Measurements from ENCODE around the gene TSHZ2. TPM values are rescaled to one million over a fixed set of nuclear protein-coding genes. Genes with fewer than 3 reads are reported as not detected.
A peak's percentile ranks its signal among the peaks of the same experiment; 100 is the strongest.

The TSHZ2 gene
- total RNA-seq, 2 experiments from 2014 or later: 0.13 TPM; not detected in 1

GRCh38 chr20:53383916-53384315 lies 411.8 kb downstream of the TSHZ2 start:
- no peak for DNase-seq
- no peak for ATAC-seq
- Mint-ChIP-seq H3K27ac (no peak overlapping the region), H3K4me3 (no peak overlapping the region), H3K4me1 (ENCODE audit: low read depth) (peaks cover 11% of the 10 kb centered on the region), H3K27me3 (ENCODE audit: low read depth) (no peaks in the 10 kb centered on the region), H3K36me3 (ENCODE audit: low read depth) (no peaks in the 10 kb centered on the region), H3K9me3 (ENCODE audit: insufficient read depth) (no peaks in the 10 kb centered on the region)
- CTCF ChIA-PET: no interaction called here
- POLR2A ChIA-PET: no interaction called here

GRCh38 chr20:53384392-53384791 lies 412.2 kb downstream of the TSHZ2 start:
- Mint-ChIP-seq H3K4me3 (no peak overlapping the region), H3K4me1 (ENCODE audit: low read depth) (peaks cover 16% of the 10 kb centered on the region), H3K27me3 (ENCODE audit: low read depth) (no peaks in the 10 kb centered on the region), H3K27ac (no peak overlapping the region), H3K36me3 (ENCODE audit: low read depth) (no peaks in the 10 kb centered on the region), H3K9me3 (ENCODE audit: insufficient read depth) (no peaks in the 10 kb centered on the region)
- ATAC-seq (no peak), DNase-seq (no peak)
- ChIA-PET CTCF (no interaction called here), POLR2A (no interaction called here)

GRCh38 chr20:53385941-53386767 lies 414.0 kb downstream of the TSHZ2 start:
- no peaks in the 10 kb centered on the region for H3K27me3 Mint-ChIP-seq (ENCODE audit: low read depth)
- H3K9me3 Mint-ChIP-seq (ENCODE audit: insufficient read depth): no peaks in the 10 kb centered on the region
- H3K36me3 Mint-ChIP-seq (ENCODE audit: low read depth): no peaks in the 10 kb centered on the region
- peaks cover 18% of the 10 kb centered on the region for H3K4me1 Mint-ChIP-seq (ENCODE audit: low read depth)
- POLR2A ChIA-PET: no interaction called here
- H3K4me3 Mint-ChIP-seq: no peak overlapping the region
- no peak overlapping the region for H3K27ac Mint-ChIP-seq
- ATAC-seq: no peak
- no peak for DNase-seq
- CTCF ChIA-PET: no interaction called here

GRCh38 chr20:53387983-53388675 lies 416.0 kb downstream of the TSHZ2 start:
- no peaks in the 10 kb centered on the region for H3K9me3 Mint-ChIP-seq (ENCODE audit: insufficient read depth)
- H3K36me3 Mint-ChIP-seq (ENCODE audit: low read depth): no peaks in the 10 kb centered on the region
- H3K4me3 Mint-ChIP-seq: no peak overlapping the region
- H3K27me3 Mint-ChIP-seq (ENCODE audit: low read depth): no peaks in the 10 kb centered on the region
- POLR2A ChIA-PET: no interaction called here
- H3K27ac Mint-ChIP-seq: peak overlapping the region; percentile 56
- DNase-seq (peak; percentile 55), ATAC-seq (peak; percentile 91)
- CTCF ChIA-PET: no interaction called here
- H3K4me1 Mint-ChIP-seq (ENCODE audit: low read depth): peaks cover 18% of the 10 kb centered on the region

GRCh38 chr20:53389516-53390300 lies 417.6 kb downstream of the TSHZ2 start:
- ChIA-PET CTCF (no interaction called here), POLR2A (no interaction called here)
- Mint-ChIP-seq H3K27ac (no peak overlapping the region), H3K36me3 (ENCODE audit: low read depth) (no peaks in the 10 kb centered on the region), H3K4me1 (ENCODE audit: low read depth) (peaks cover 18% of the 10 kb centered on the region), H3K9me3 (ENCODE audit: insufficient read depth) (no peaks in the 10 kb centered on the region), H3K27me3 (ENCODE audit: low read depth) (no peaks in the 10 kb centered on the region), H3K4me3 (no peak overlapping the region)
- ATAC-seq (no peak), DNase-seq (no peak)

- CTCF ChIA-PET: interaction anchor here (1.2 kb wide), 1 partner anchor 9 kb away, joined by 4 read pairs; no protein-coding TSS in a partner anchor
These were observed 418.6 kb downstream of the TSHZ2 start for GRCh38 chr20:53390770-53391169.

GRCh38 chr20:53394433-53394832 lies 422.3 kb downstream of the TSHZ2 start:
- Mint-ChIP-seq H3K36me3 (ENCODE audit: low read depth) (no peaks in the 10 kb centered on the region), H3K27ac (no peak overlapping the region), H3K9me3 (ENCODE audit: insufficient read depth) (no peaks in the 10 kb centered on the region), H3K4me1 (ENCODE audit: low read depth) (peaks cover 3% of the 10 kb centered on the region), H3K27me3 (ENCODE audit: low read depth) (no peaks in the 10 kb centered on the region), H3K4me3 (no peak overlapping the region)
- CTCF ChIA-PET: no interaction called here
- DNase-seq: no peak
- POLR2A ChIA-PET: no interaction called here
- ATAC-seq: no peak

More at GRCh38 chr20:53390770-53391169, 418.6 kb downstream of the TSHZ2 start:
- Mint-ChIP-seq H3K36me3 (ENCODE audit: low read depth) (no peaks in the 10 kb centered on the region), H3K27ac (no peak overlapping the region), H3K4me1 (ENCODE audit: low read depth) (peaks cover 18% of the 10 kb centered on the region), H3K27me3 (ENCODE audit: low read depth) (no peaks in the 10 kb centered on the region), H3K4me3 (no peak overlapping the region), H3K9me3 (ENCODE audit: insufficient read depth) (no peaks in the 10 kb centered on the region)
- ATAC-seq (no peak), DNase-seq (no peak)
- POLR2A ChIA-PET: no interaction called here

- CTCF ChIA-PET: interaction anchor here (1.0 kb wide), 1 partner anchor 11 kb away, joined by 4 read pairs; no protein-coding TSS in a partner anchor
- Mint-ChIP-seq H3K27me3 (ENCODE audit: low read depth) (no peaks in the 10 kb centered on the region), H3K4me1 (ENCODE audit: low read depth) (peaks cover 7% of the 10 kb centered on the region), H3K4me3 (no peak overlapping the region), H3K27ac (no peak overlapping the region), H3K36me3 (ENCODE audit: low read depth) (no peaks in the 10 kb centered on the region), H3K9me3 (ENCODE audit: insufficient read depth) (no peaks in the 10 kb centered on the region)
- no peak for DNase-seq
- POLR2A ChIA-PET: no interaction called here
- ATAC-seq: no peak
These were observed 423.2 kb downstream of the TSHZ2 start for GRCh38 chr20:53395188-53395923.

- ChIA-PET POLR2A (no interaction called here), CTCF (no interaction called here)
- no peak overlapping the region for H3K27ac Mint-ChIP-seq
- ATAC-seq (no peak), DNase-seq (no peak)
- no peaks in the 10 kb centered on the region for H3K9me3 Mint-ChIP-seq (ENCODE audit: insufficient read depth)
- H3K36me3 Mint-ChIP-seq (ENCODE audit: low read depth): no peaks in the 10 kb centered on the region
- no peak overlapping the region for H3K4me3 Mint-ChIP-seq
- peaks cover 22% of the 10 kb centered on the region for H3K4me1 Mint-ChIP-seq (ENCODE audit: low read depth)
- H3K27me3 Mint-ChIP-seq (ENCODE audit: low read depth): no peaks in the 10 kb centered on the region
These were observed 426.9 kb downstream of the TSHZ2 start for GRCh38 chr20:53399083-53399482.

- Mint-ChIP-seq H3K27ac (no peak overlapping the region), H3K9me3 (ENCODE audit: insufficient read depth) (no peaks in the 10 kb centered on the region), H3K4me3 (no peak overlapping the region), H3K4me1 (ENCODE audit: low read depth) (peaks cover 22% of the 10 kb centered on the region), H3K36me3 (ENCODE audit: low read depth) (no peaks in the 10 kb centered on the region), H3K27me3 (ENCODE audit: low read depth) (no peaks in the 10 kb centered on the region)
- no peak for DNase-seq
- CTCF ChIA-PET: no interaction called here
- no peak for ATAC-seq
- POLR2A ChIA-PET: no interaction called here
These were observed 427.6 kb downstream of the TSHZ2 start for GRCh38 chr20:53399592-53400335.

Measured in activated CD8-positive, alpha-beta T cell treated with anti-CD3 and anti-CD28 coated beads, Interleukin-2, amount 10 ng/mL, durations not matched to agents 7 days and 5 days (primary cell).